HG03378 (cell line): ENCODE measurements around the gene ZNF511.
A peak's percentile ranks its signal among the peaks of the same experiment; 100 is the strongest.
"Not testable (repeated sequence)": the region's sequence is repeated elsewhere in the genome, so short reads cannot be mapped to it uniquely, and the experiment has no call there.

Experiments used
- ATAC-seq: cut with Tn5 transposase; IDR thresholded peaks from one replicate; pipeline ENCODE4 v1.9.1; 2021; ENCODE audit warnings: mild to moderate bottlenecking, moderate library complexity; ENCODE audit not compliant: unreplicated experiment

The ZNF511 gene

GRCh38 chr10:133308421-133309099 is at the start of gene ZNF511, which contains the start of gene TUBGCP2:
Gene ZNF511 (plus strand): TSS chr10:133308914. CDS start chr10:133308944, 30 bp downstream.
Gene TUBGCP2 (minus strand): TSS chr10:133308872. CDS start chr10:133302941, 5,931 bp downstream.
- peak; percentile 59 for ATAC-seq

- ATAC-seq, result no peak
These were observed 49.1 kb upstream of the ZNF511 start for GRCh38 chr10:133259602-133259989.

GRCh38 chr10:133260895-133261725 is 47.6 kb upstream of the ZNF511 start:
- ATAC-seq, result peak; percentile 51

- ATAC-seq, result no peak
These were observed 46.9 kb upstream of the ZNF511 start for GRCh38 chr10:133261726-133262325.

- no peak for ATAC-seq
These were observed 46.0 kb upstream of the ZNF511 start for GRCh38 chr10:133262696-133263095.

- ATAC-seq, result no peak
These were observed 45.0 kb upstream of the ZNF511 start for GRCh38 chr10:133263674-133264073.

- no peak for ATAC-seq
These were observed 44.3 kb upstream of the ZNF511 start for GRCh38 chr10:133264461-133264860.

- not testable (repeated sequence) for ATAC-seq
These were observed 43.7 kb upstream of the ZNF511 start for GRCh38 chr10:133265052-133265451.

- no peak for ATAC-seq
These were observed 42.5 kb upstream of the ZNF511 start for GRCh38 chr10:133266056-133266795.

- ATAC-seq, result no peak
These were observed 41.4 kb upstream of the ZNF511 start for GRCh38 chr10:133267293-133267692.

GRCh38 chr10:133267829-133268228 is 40.9 kb upstream of the ZNF511 start:
- ATAC-seq, result no peak

- no peak for ATAC-seq
These were observed 40.2 kb upstream of the ZNF511 start for GRCh38 chr10:133268532-133268931.

- no peak for ATAC-seq
These were observed 39.3 kb upstream of the ZNF511 start for GRCh38 chr10:133269367-133269766.

- no peak for ATAC-seq
These were observed 38.5 kb upstream of the ZNF511 start for GRCh38 chr10:133270204-133270603.

- no peak for ATAC-seq
These were observed 37.9 kb upstream of the ZNF511 start for GRCh38 chr10:133270773-133271297.

GRCh38 chr10:133271521-133272300 is 37.0 kb upstream of the ZNF511 start:
- ATAC-seq, result no peak

GRCh38 chr10:133272301-133272963 is 36.3 kb upstream of the ZNF511 start:
- no peak for ATAC-seq

- no peak for ATAC-seq
These were observed 35.7 kb upstream of the ZNF511 start for GRCh38 chr10:133272964-133273420.

- no peak for ATAC-seq
These were observed 35.1 kb upstream of the ZNF511 start for GRCh38 chr10:133273534-133274143.
